GM19193 (cell line): Measurements from ENCODE around the gene S100A10.

Experiments
- POLR2A ChIP-seq: IDR thresholded peaks from 4 replicates; pipeline ENCODE4 v1.6.1; 2011; ENCODE audit not compliant: insufficient read depth, insufficient read length; ENCODE audit errors: extremely low read depth

The S100A10 gene, protein sequence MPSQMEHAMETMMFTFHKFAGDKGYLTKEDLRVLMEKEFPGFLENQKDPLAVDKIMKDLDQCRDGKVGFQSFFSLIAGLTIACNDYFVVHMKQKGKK

DNA sequence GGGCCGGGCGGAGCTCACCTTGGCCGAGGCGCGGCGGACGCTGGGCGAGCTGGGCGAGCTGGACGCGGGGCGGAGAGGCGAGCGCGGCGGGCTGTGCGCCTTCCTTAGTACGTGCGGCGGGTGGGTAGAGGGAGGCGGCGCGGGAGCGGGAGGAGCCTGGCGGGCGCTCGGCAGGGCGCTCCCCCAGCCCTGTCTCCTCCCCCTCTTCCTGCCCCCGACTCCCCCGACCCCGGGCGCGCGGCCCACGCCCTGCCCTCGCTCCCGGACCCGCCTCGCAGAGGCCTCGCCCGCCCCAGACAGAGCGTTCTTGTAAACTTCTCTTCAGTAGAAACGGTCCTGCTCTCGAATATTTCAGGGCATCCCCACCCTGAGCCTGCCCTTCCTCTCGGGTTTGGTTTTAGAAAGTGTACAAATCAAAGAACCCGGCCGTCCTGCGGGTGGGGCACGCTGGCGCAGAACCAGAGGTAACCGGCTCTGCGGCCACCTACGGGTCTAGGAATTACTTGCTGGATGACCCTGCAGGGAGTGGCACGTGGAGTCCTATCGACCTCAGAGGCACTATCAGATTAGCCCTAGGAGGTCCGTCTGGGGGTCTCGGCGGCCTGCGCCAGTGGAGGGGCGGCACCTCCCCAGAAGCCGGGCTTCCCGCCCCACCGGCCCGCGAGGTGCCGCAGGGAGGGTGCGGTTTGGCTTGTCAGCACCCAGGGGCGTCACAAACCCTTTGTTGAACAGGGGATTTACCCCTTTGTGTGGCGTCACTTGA lies at the start of gene S100A10:
Gene S100A10, minus strand, starts transcription at position 126 of the 763 bp plus-strand sequence. CDS start 7,629 bp downstream, outside the sequence.
- TF ChIP-seq POLR2A, result no peak

DNA sequence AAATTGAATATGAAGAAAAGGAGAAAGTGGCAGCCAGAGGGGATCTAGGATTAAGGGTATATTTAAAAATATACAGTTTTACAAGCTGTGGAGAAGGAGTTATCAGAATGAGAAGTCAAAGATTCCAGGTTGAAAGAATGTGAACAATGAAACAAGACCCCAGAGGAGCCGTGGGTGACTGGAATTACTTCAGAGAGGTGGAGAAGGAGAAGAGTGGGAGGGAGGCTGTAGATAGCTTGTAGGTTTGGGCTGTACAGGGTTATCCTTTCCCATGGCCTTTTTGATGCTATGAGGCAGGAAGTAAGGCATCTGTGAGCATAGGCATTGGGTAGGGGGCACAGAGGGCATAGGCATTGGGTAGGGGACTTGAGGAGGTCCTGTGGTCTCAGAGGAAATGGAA lies 48.4 kb upstream of the S100A10 start:
- TF ChIP-seq POLR2A, result no peak

DNA sequence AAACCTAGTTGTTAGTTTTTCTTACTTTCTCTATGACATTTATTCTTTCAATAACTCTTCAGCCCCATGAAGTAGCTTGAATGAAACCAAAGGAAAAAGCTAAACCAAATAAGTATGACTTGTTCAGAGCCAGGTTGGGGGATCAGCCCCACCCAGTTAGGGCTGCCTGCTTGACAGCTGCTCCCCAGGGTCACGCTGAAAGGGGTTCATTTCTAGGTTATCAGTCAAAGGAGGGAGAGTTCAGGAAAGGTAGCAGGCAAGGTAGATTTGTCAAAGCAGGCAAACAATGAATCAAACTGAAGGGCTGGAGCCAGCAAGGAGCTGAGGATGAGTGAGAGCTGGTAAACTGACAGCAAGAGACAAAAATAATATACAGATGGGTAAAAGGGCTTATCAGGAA lies 46.2 kb upstream of the S100A10 start:
- TF ChIP-seq POLR2A, result no peak

DNA sequence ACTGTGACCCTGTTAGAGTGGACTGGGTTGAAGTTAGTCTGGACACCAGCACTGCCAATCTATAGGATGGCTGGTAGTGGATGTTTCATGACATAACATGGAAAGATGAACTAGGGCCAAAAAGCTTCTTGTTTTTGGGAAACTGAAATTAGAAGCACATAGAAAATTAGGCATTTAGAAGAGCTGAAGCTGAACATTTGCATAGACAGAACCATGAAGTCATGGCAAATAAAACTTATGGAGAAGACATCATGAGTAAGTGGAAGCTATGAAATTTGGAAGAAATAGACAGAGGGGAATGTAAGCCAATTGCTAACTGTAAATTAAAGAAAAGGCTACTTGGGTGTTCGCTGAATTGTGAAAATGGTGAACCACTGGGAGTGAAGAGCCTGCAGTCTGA lies 45.8 kb upstream of the S100A10 start:
- TF ChIP-seq POLR2A, result no peak

DNA sequence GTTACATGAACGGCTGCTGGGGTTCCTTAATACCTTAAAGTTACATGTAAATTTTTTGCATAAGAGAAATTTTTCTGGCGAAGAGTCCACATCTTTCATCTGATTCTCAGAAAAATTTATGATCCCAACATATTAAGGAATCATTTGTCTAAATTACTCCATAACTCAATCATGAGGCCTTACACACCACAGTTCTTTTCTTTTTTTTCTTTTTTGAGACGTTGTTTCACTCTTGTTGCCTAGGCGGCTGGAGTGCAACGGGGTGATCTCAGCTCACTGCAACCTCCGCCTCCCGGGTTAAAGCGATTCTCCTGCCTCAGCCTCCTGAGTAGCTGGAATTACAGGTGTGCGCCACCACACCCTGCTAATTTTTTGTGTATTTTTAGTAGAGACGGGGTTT lies 45.2 kb upstream of the S100A10 start:
- TF ChIP-seq POLR2A, result no peak

DNA sequence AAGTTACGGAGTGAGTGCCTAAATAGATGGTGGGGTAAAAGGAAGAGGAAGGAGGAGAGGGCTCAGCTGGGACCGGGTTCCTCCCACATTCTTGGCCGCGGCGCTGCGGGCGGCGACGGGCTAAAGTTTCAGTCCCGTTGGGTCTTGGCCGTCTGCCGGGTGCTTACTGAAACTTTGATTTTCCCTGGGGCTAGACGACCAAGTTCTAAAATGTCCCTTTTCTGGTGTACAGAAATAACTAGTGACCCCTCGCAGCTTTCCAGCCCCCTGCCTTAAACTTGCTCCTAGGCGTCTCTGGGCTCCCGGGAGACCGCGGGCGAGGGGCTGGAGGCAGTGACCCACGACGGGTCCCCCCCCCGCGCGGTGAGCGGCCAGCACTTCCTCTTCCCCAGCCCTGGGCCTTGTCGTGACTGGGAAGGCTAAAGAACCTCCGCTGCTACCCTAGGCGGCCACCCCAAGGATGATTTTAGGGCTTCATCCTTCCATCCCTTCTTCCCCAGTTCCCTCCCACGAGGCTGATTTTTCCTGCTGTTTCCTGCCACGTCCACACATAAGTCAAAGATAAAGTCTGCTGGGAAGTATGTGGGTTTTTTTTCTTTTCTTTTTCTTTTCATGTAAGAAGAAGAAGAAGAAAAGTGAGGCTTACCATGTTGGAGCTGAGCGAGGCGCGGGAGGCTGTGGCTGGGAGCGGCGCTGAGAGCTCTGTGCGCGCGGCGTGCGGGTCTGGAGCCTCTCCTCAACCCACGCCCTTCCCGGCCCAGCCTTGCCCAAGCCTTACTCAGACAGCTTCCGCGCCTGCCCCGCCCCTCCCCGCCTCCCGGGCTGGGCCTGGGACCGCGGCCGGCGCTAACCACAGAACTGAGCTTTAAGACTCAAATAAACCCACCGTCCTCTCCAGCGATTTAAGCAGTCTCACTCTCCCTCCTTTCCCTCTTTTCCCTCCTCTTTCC lies 42.9 kb upstream of the S100A10 start, which contains the start of gene S100A11:
Gene S100A11, minus strand, starts transcription at position 738 of the 950 bp plus-strand sequence. Its CDS starts 89 bp downstream, at position 649.
- peak; percentile 69 for TF ChIP-seq POLR2A

DNA sequence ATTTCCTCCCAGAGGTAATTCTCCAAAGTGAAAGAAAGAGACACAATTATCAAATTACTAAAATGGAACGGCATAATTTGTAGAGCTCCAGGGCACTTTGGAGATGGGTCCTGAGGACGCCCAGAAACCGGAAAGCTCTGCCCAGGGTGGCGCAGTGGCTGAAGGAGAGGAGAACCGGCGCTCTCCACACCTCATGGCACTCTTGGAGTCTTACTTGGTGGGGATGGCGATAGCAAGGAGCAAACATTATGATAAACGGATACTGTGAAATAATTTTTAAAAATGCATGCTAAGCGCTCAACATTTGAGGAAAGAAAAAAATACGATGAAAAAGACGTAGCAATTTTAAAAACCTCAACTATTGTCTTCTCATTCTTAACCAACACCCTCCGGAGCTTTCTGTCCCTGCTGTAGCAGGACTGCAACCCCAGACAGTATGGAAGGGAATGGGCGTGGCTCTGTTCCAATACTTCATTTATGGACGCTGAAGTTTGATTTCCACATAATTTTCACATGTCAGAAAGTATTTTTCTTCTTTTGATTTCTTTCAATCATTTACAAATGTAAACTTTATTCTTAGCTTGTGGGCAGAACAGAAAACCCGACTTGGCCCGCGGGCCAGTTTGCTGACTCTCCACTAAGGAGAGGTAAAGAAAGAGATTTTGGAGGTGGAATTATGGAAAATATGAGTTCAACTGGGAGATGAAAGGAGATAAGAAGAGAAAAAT lies 42.0 kb upstream of the S100A10 start:
- no peak for TF ChIP-seq POLR2A

DNA sequence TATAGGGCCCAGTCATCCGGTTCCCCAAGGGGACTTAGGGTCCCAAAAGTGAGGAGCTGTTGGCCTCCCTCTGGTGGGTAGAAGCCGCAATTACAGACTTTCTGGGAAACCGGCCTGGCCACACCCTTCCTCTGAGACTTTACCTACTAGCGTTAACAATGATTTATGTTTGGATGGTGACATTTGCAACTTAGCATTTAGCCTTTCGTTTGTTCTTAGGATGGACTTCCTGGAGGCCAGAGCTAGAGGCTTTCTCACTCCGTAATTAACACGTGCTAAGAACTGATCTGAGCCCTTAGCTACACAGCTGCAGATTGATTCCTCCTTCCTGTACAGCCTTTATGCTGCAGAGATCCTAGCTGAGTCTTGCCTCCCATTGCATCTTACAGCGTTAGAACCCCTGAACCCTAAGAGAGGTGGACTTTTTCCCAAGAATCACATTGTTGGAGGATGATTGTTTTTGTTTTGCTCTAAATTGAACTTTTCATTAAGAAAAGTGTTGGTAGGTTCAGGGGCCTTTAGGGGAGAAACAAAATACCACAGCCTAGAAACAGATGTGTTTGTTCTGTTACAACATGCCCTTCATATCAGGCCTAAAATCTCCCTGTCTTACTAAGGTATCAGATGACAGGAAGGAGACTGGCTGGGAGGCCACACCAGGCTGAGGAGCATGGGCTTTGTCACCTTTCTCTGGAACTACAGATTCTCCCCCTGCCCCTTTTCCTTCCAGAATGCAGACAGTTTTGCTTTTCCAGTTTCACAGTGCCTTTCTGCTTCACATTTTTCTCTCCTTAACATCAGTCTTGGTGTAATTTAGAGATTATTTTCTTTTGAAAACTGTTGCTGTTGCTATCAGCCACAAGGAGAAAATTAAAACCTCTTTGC lies 41.2 kb upstream of the S100A10 start:
- no peak for TF ChIP-seq POLR2A

DNA sequence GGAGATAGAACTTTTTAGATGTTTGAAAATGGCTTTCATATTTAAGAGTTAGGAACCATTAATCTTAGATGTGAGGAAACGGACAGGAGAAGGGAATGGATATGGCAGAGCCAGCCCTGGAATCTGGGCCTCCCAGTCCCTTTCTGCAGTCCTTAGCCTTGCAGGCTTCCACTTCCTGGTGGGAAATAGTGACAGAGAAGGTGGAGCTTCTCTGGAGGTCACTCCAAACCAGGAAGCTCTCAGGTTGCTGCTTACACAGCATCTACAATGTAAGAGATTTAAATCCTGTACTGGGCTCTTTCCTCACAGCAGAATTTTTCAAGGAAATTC lies 40.6 kb upstream of the S100A10 start:
- TF ChIP-seq POLR2A, result no peak

DNA sequence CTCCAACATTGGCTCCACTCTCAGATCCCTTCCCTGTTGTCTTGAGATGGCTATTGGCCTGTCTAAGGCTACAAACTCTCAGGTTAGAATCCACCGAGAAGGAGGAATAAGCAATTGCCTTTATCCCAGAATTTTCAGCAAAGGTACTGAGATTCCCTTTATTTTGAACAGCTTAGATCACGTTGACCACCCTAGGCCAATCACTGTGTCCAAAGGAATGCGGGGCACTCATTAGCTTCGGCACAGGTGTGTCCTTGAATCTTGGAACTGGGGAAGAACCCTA lies 36.2 kb upstream of the S100A10 start:
- TF ChIP-seq POLR2A, result no peak

DNA sequence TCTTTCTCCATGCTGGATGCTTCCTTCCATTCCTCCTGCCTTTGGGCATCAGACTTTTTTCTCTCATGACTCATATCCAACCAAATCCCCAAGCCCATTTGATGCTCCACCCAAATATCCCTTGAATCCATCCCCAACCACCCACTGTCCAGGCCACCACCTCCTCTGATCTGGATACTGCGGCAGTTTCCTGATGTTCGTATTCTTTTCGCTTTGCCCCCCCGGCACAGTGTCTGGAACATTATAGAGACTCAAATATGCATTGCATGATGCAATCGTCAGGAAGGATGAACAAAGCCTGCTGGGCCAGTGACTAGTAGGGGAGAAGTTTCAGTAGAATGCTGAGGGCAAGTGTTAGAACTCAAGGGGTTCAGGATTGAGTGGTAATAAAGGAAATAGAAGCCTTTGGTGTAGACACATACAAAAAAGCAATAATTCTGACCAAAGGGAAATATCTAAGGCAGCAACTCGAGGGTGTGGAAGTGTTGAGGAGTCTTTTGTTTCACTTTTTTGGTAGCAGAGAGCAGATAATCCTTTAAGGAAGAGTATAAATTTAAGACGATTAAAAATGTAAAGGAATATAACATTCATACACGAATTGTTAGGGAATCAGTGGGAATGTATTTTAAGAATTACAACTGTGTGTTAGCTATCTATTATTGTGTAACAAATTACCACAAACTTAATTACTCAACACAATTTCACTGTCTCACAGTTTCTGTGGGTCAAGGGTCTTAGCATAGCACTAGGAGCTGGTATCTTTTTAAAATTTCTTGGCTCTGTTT lies 35.7 kb upstream of the S100A10 start:
- no peak for TF ChIP-seq POLR2A

DNA sequence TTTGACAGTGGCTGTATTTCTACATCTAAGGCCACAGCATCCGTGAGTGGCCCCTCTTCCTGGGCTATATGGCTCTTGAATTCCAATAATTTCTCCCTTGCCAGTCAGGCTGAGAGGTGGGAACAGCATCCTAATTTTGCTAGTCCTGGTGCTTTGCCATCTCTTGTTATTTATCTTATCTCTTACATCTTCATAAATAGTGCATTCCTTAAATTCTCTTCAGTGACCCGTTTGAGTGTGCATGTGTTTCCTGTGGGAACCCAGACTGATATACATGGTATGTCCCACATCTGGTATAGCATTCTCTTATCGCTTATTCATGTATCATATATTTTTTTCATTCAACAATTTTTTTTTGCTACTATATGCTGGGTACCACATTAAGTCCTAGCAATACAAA lies 33.2 kb upstream of the S100A10 start:
- no peak for TF ChIP-seq POLR2A

DNA sequence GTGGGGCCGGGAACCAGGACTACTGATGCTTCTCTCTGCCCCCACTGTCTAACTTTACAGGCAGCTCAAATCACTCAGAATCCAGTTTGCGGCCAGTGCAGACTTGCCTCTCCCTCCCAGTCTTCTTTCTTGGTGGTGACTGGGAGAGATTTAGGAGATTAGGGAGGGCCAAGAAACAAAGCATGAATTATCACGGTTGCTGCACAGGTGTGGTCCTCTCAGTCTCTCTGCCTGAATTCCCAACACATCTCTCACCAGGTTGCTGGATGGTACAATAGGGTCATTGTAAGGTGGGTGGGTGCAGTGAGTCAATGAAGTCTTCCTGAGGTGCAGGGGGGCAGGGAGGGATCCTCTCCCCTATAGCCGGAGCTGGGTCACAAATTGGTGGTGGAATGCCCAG lies 30.6 kb upstream of the S100A10 start:
- no peak for TF ChIP-seq POLR2A
